Tibial nerve (tissue), 4 donors: ENCODE measurements around the gene ADAM10.
"Not testable (repeated sequence)": the region's sequence is repeated elsewhere in the genome, so short reads cannot be mapped to it uniquely, and the experiment has no call there.

Experiments
- CTCF ChIP-seq, 5 experiments: fragments of 200-600 bp in 3 of 5; fragments of 450-650 bp in 2 of 5; sonication (generic) in 3 of 5; IDR thresholded peaks; one replicate each; pipeline ENCODE4 v1.5.1; 2016 to 2019; ENCODE audit warnings: antibody characterized with exemption in 5 of 5, mild to moderate bottlenecking in 3 of 5, moderate library complexity in 2 of 5
- EP300 ChIP-seq, 2 donors: sonication (generic); formaldehyde crosslinking; IDR thresholded peaks; one replicate each; pipeline ENCODE4 v1.6.1; 2017; ENCODE audit warnings: antibody characterized with exemption in 2 of 2, mild to moderate bottlenecking in 1 of 2

- TF ChIP-seq EP300, CTCF (IDR thresholded peaks at IDR 0.05): not testable (repeated sequence)
Observed at GRCh38 chr15:58603927-58604326, 145.6 kb downstream of the ADAM10 start.
